ENCODE results near the gene SNX3. TPM values are rescaled to one million over a fixed set of nuclear protein-coding genes. Genes with fewer than 3 reads are reported as not detected.

SNX3 gene
- total RNA-seq (95.3 and 96.0 TPM in 2 replicates), polyA plus RNA-seq (130 and 164 TPM in 2 replicates), polyA minus RNA-seq (93.8 and 140 TPM in 2 replicates)
- 187 TPM for total RNA-seq (2013)

DNA sequence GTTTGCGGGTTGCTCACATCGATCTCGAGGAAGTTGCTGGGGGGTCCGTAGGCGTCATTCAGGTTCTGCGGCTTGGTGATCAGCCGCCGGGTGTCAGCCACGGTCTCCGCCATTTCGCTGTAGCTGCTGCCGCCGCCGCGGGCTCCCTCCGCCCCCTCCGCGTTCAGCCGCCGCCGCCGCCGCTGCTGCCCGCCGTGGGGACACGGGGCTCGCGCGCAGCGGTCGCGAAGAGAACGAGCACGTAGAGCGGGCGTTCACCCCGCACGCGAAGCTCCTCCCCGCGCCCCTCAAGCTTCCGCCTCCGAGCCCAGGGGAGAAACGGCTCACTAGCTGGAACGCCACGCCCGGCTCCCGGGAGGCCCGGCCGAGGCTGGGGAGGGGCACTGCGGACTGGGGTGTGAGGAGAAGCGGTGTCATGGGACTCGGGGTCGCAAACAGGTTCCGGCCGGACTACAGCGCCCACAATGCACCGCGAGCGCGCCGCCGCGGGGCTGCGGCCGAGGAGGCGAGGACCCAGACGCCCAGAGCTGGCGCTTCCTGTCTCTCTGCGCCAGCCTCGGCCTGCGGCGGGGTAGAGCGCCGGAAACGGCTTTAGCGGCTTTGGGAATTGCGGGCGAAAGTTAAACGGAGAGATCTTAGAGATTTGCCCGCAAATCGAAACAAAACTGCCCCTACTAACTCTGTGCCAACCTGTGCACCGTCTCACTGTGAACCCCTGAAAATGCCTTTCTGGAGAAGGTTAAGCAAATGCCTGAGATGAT, at the start of gene SNX3:
TSS of gene SNX3 (minus strand) at position 232 of the 761 bp plus-strand sequence. CDS start at position 113, 119 bp downstream.
- Histone ChIP-seq H3K9me3 (ENCODE audit: control extremely low read depth in 1 of 3, control insufficient read depth in 2 of 3, insufficient read depth in 1 of 3, low read length in 2 of 3) (no peaks in the 10 kb centered on the region), H3K27me3 (replicated peaks in 1 of 4; ENCODE audit: control extremely low read depth in 1 of 4, control insufficient read depth in 3 of 4, insufficient read depth in 4 of 4, low read length in 3 of 4) (no peaks in the 10 kb centered on the region), H3K36me3 (replicated peaks in 1 of 2; ENCODE audit: control extremely low read depth in 1 of 2, control insufficient read depth in 1 of 2, extremely low read depth in 1 of 2, insufficient read depth in 2 of 2, low read length in 1 of 2) (peaks cover 0 to 16% of the 10 kb centered on the region in 2 experiments), H3K27ac (ENCODE audit: low read length in 2 of 2) (peak within 1 kb of the TSS; percentile 91 to 97), H3K79me2 (ENCODE audit: control insufficient read depth, insufficient read depth, low read length) (peaks cover 44% of the 10 kb centered on the region), H3K9ac (ENCODE audit: low read length) (peak within 1 kb of the TSS; percentile 98), H2AFZ (ENCODE audit: insufficient read depth, low read depth, low read length, poor library complexity, severe bottlenecking) (peak within 1 kb of the TSS; percentile 95), H3K4me1 (ENCODE audit: control insufficient read depth in 2 of 2, insufficient read depth in 2 of 2, low read length in 2 of 2) (peaks cover 30 to 35% of the 10 kb centered on the region in 2 donors), H3K4me3 (ENCODE audit: control extremely low read depth in 1 of 5, extremely low read depth in 1 of 5, insufficient read depth in 1 of 5, low read depth in 2 of 5, low read length in 4 of 5) (peak within 1 kb of the TSS; percentile 95 to 99 (median 96)), H4K20me1 (ENCODE audit: control insufficient read depth, insufficient read depth, low read length, poor library complexity, severe bottlenecking) (peaks cover 28% of the 10 kb centered on the region), H3K4me2 (replicated peaks; ENCODE audit: low read depth, low read length, poor library complexity, severe bottlenecking) (peak within 1 kb of the TSS; percentile 77)
- Mint-ChIP-seq H3K4me1 (peaks cover 30% of the 10 kb centered on the region), H3K9me3 (ENCODE audit: insufficient read depth) (no peaks in the 10 kb centered on the region), H3K27ac (peak within 1 kb of the TSS; percentile 93), H3K27me3 (no peaks in the 10 kb centered on the region), H3K4me3 (peak within 1 kb of the TSS; percentile 89)
- ChIA-PET CTCF (interaction anchor here (0.7 to 2.4 kb wide), 10 partner anchors 12 to 833 kb away, joined by 3 to 17 read pairs (median 4); partner anchors contain the start of genes AFG1L and SESN1), POLR2A (interaction anchor here (0.8 to 4.3 kb wide), 7 partner anchors 13 to 834 kb away, joined by 3 to 35 read pairs (median 4); partner anchors contain the start of genes AFG1L, CEP57L1 and SESN1)
- TF ChIP-seq, protein P1, sequence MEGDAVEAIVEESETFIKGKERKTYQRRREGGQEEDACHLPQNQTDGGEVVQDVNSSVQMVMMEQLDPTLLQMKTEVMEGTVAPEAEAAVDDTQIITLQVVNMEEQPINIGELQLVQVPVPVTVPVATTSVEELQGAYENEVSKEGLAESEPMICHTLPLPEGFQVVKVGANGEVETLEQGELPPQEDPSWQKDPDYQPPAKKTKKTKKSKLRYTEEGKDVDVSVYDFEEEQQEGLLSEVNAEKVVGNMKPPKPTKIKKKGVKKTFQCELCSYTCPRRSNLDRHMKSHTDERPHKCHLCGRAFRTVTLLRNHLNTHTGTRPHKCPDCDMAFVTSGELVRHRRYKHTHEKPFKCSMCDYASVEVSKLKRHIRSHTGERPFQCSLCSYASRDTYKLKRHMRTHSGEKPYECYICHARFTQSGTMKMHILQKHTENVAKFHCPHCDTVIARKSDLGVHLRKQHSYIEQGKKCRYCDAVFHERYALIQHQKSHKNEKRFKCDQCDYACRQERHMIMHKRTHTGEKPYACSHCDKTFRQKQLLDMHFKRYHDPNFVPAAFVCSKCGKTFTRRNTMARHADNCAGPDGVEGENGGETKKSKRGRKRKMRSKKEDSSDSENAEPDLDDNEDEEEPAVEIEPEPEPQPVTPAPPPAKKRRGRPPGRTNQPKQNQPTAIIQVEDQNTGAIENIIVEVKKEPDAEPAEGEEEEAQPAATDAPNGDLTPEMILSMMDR (IDR thresholded peaks at IDR 0.05) = no peak
- under 1% methylated on average over 82 of the region's 83 CpGs for WGBS (ENCODE audit: insufficient coverage)
- intact Hi-C loops (cut with micrococcal nuclease) = loop anchor here (1.0 to 5.0 kb wide), 9 partner anchors 33 to 1122 kb away; partner anchors contain the start of genes ARMC2, CD164, CEP57L1 and OSTM1
- ATAC-seq (ENCODE audit: low read depth) (peak; percentile 90), DNase-seq (peak; percentile 99)

DNA sequence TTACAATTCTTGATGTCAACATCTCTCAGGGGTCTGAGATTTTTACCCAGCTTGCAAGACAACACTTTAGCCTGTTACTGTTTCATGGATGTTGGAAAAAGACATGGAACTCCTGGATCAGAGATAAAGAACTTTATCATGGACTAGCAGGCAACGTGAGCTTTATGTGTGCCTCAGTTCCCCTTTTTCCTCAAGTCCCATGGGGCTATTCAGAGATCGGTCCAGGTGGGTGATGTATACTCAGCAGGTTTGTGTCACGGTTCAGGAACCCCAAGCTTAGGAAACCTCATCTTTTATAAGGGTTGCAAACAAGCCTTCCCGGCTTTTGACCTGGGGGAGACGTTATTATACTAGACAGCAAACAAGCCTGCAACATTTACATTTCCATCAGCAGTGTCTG, 49.0 kb upstream of the SNX3 start:
- Mint-ChIP-seq H3K4me1 (peaks cover 28% of the 10 kb centered on the region), H3K27me3 (no peaks in the 10 kb centered on the region), H3K27ac (no peak overlapping the region), H3K4me3 (no peak overlapping the region), H3K9me3 (ENCODE audit: insufficient read depth) (no peaks in the 10 kb centered on the region)
- H2AFZ ChIP-seq (ENCODE audit: insufficient read depth, low read depth, low read length, poor library complexity, severe bottlenecking) = no peak overlapping the region
- H3K79me2 ChIP-seq (ENCODE audit: control insufficient read depth, insufficient read depth, low read length) = peaks cover 22% of the 10 kb centered on the region
- H3K9ac ChIP-seq (ENCODE audit: low read length) = no peak overlapping the region
- H3K4me1 ChIP-seq (ENCODE audit: control insufficient read depth in 2 of 2, insufficient read depth in 2 of 2, low read length in 2 of 2) = peaks cover 12 to 13% of the 10 kb centered on the region in 2 donors
- no peaks in the 10 kb centered on the region for H4K20me1 ChIP-seq (ENCODE audit: control insufficient read depth, insufficient read depth, low read length, poor library complexity, severe bottlenecking)
- no peaks in the 10 kb centered on the region for H3K27me3 ChIP-seq (replicated peaks in 1 of 4; ENCODE audit: control extremely low read depth in 1 of 4, control insufficient read depth in 3 of 4, insufficient read depth in 4 of 4, low read length in 3 of 4)
- H3K4me3 ChIP-seq (ENCODE audit: control extremely low read depth in 1 of 5, extremely low read depth in 1 of 5, insufficient read depth in 1 of 5, low read depth in 2 of 5, low read length in 4 of 5) = no peak overlapping the region
- ChIA-PET CTCF (interaction anchor here (1.4 kb wide), 1 partner anchor 48 kb away, joined by 4 read pairs; the partner anchor contains the start of gene SNX3), POLR2A (no interaction called here)
- H3K27ac ChIP-seq (ENCODE audit: low read length in 2 of 2) = no peak overlapping the region
- peak; percentile 34 for DNase-seq
- no peak for ATAC-seq (ENCODE audit: low read depth)
- TF ChIP-seq, protein P1 (IDR thresholded peaks at IDR 0.05) = no peak
- TF ChIP-seq EZH2 (IDR thresholded peaks at IDR 0.05; ENCODE audit: borderline replicate concordance, insufficient read depth, low read depth, low read length, poor library complexity, severe bottlenecking) = no peak
- intact Hi-C loops (cut with micrococcal nuclease) = no loop called here
- H3K4me2 ChIP-seq (replicated peaks; ENCODE audit: low read depth, low read length, poor library complexity, severe bottlenecking) = no peak overlapping the region
- WGBS (ENCODE audit: insufficient coverage) = no CpG with 5 or more reads among the region's 5 CpGs
- peaks cover 0 to 3% (median 0%) of the 10 kb centered on the region in 3 donors for H3K9me3 ChIP-seq (ENCODE audit: control extremely low read depth in 1 of 3, control insufficient read depth in 2 of 3, insufficient read depth in 1 of 3, low read length in 2 of 3)
- no peaks in the 10 kb centered on the region for H3K36me3 ChIP-seq (replicated peaks in 1 of 2; ENCODE audit: control extremely low read depth in 1 of 2, control insufficient read depth in 1 of 2, extremely low read depth in 1 of 2, insufficient read depth in 2 of 2, low read length in 1 of 2)

Data from B cell (primary cell).